Measurements from ENCODE around the gene PSMA8.

- TF ChIP-seq POLR2A (IDR thresholded peaks at IDR 0.05), result no peak
- TF ChIP-seq, protein P1, sequence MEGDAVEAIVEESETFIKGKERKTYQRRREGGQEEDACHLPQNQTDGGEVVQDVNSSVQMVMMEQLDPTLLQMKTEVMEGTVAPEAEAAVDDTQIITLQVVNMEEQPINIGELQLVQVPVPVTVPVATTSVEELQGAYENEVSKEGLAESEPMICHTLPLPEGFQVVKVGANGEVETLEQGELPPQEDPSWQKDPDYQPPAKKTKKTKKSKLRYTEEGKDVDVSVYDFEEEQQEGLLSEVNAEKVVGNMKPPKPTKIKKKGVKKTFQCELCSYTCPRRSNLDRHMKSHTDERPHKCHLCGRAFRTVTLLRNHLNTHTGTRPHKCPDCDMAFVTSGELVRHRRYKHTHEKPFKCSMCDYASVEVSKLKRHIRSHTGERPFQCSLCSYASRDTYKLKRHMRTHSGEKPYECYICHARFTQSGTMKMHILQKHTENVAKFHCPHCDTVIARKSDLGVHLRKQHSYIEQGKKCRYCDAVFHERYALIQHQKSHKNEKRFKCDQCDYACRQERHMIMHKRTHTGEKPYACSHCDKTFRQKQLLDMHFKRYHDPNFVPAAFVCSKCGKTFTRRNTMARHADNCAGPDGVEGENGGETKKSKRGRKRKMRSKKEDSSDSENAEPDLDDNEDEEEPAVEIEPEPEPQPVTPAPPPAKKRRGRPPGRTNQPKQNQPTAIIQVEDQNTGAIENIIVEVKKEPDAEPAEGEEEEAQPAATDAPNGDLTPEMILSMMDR (IDR thresholded peaks at IDR 0.05), result no peak
Observed at GRCh38 chr18:26096852-26097251, 36.8 kb upstream of the PSMA8 start.
